ENCODE measurements around the gene ITGB7. TPM values are rescaled to one million over a fixed set of nuclear protein-coding genes. Genes with fewer than 3 reads are reported as not detected.

Gene ITGB7
- polyA plus RNA-seq, 1 donor (not counting 4 experiments of a cell fraction or from before 2014, with no cell fraction given): 0.83 TPM

- H3K9ac ChIP-seq (ENCODE audit: control insufficient read depth, extremely low read depth, insufficient read depth, low read length): no peak overlapping the region
- dilution Hi-C loops (cut with MboI; ENCODE audit: extremely low pct_ligation_motif_present, low sequenced_read_pairs): no loop called here
- H3K36me3 ChIP-seq (ENCODE audit: control insufficient read depth in 2 of 2, extremely low read depth in 1 of 2, insufficient read depth in 2 of 2, low read length in 2 of 2): no peaks in the 10 kb centered on the region
- H3K9me3 ChIP-seq (ENCODE audit: control insufficient read depth, low read depth, low read length): no peaks in the 10 kb centered on the region
- H3K27me3 ChIP-seq (ENCODE audit: control insufficient read depth, extremely low read depth, insufficient read depth, low read length): no peaks in the 10 kb centered on the region
- H3K4me3 ChIP-seq (ENCODE audit: control insufficient read depth in 2 of 3, extremely low read depth in 1 of 3, insufficient read depth in 2 of 3, low read depth in 1 of 3, low read length in 3 of 3): no peak overlapping the region
- no peaks in the 10 kb centered on the region for H4K20me1 ChIP-seq (ENCODE audit: control insufficient read depth, extremely low read depth, insufficient read depth, low read length)
- no peak overlapping the region for H2AFZ ChIP-seq (ENCODE audit: control insufficient read depth, low read length)
- H3K9me1 ChIP-seq (ENCODE audit: control insufficient read depth, extremely low read depth, insufficient read depth, low read length): no peaks in the 10 kb centered on the region
- no peak for TF ChIP-seq EZH2 (IDR thresholded peaks at IDR 0.05; ENCODE audit: low read length)
- no peak for TF ChIP-seq CTCF (optimal IDR thresholded peaks at IDR 0.05 in 1 of 3, IDR thresholded peaks at IDR 0.05 in 1 of 3, conservative IDR thresholded peaks at IDR 0.05 in 1 of 3; ENCODE audit: extremely low read depth in 1 of 3, insufficient read depth in 2 of 3, low read length in 3 of 3)
- FAIRE-seq (no peak), DNase-seq (ENCODE audit: low read depth, low spot score) (no peak)
- no peaks in the 10 kb centered on the region for H3K79me2 ChIP-seq (ENCODE audit: control insufficient read depth, insufficient read depth, low read length)
- H3K4me2 ChIP-seq (ENCODE audit: control insufficient read depth, extremely low read depth, insufficient read depth, low read depth, low read length): no peak overlapping the region
- peaks cover 2% of the 10 kb centered on the region for H3K4me1 ChIP-seq (ENCODE audit: control insufficient read depth, extremely low read depth, insufficient read depth, low read length)
- no peak overlapping the region for H3K27ac ChIP-seq (ENCODE audit: control insufficient read depth, insufficient read depth, low read length)
Measured at GRCh38 chr12:53199700-53200099, 7.4 kb downstream of the ITGB7 start.

GRCh38 chr12:53198486-53199110, 8.5 kb downstream of the ITGB7 start:
- no peaks in the 10 kb centered on the region for H3K27me3 ChIP-seq (ENCODE audit: control insufficient read depth, extremely low read depth, insufficient read depth, low read length)
- dilution Hi-C loops (cut with MboI; ENCODE audit: extremely low pct_ligation_motif_present, low sequenced_read_pairs): no loop called here
- DNase-seq (ENCODE audit: low read depth, low spot score): no peak
- H3K9ac ChIP-seq (ENCODE audit: control insufficient read depth, extremely low read depth, insufficient read depth, low read length): no peak overlapping the region
- no peaks in the 10 kb centered on the region for H3K79me2 ChIP-seq (ENCODE audit: control insufficient read depth, insufficient read depth, low read length)
- FAIRE-seq: no peak
- H3K27ac ChIP-seq (ENCODE audit: control insufficient read depth, insufficient read depth, low read length): no peak overlapping the region
- no peaks in the 10 kb centered on the region for H3K36me3 ChIP-seq (ENCODE audit: control insufficient read depth in 2 of 2, extremely low read depth in 1 of 2, insufficient read depth in 2 of 2, low read length in 2 of 2)
- no peaks in the 10 kb centered on the region for H3K9me3 ChIP-seq (ENCODE audit: control insufficient read depth, low read depth, low read length)
- no peak overlapping the region for H3K4me3 ChIP-seq (ENCODE audit: control insufficient read depth in 2 of 3, extremely low read depth in 1 of 3, insufficient read depth in 2 of 3, low read depth in 1 of 3, low read length in 3 of 3)
- no peak for TF ChIP-seq EZH2 (IDR thresholded peaks at IDR 0.05; ENCODE audit: low read length)
- no peak for TF ChIP-seq CTCF (optimal IDR thresholded peaks at IDR 0.05 in 1 of 3, IDR thresholded peaks at IDR 0.05 in 1 of 3, conservative IDR thresholded peaks at IDR 0.05 in 1 of 3; ENCODE audit: extremely low read depth in 1 of 3, insufficient read depth in 2 of 3, low read length in 3 of 3)
- H3K4me1 ChIP-seq (ENCODE audit: control insufficient read depth, extremely low read depth, insufficient read depth, low read length): peaks cover 2% of the 10 kb centered on the region
- H3K4me2 ChIP-seq (ENCODE audit: control insufficient read depth, extremely low read depth, insufficient read depth, low read depth, low read length): no peak overlapping the region
- no peaks in the 10 kb centered on the region for H4K20me1 ChIP-seq (ENCODE audit: control insufficient read depth, extremely low read depth, insufficient read depth, low read length)
- no peaks in the 10 kb centered on the region for H3K9me1 ChIP-seq (ENCODE audit: control insufficient read depth, extremely low read depth, insufficient read depth, low read length)
- no peak overlapping the region for H2AFZ ChIP-seq (ENCODE audit: control insufficient read depth, low read length)

Measured in keratinocyte (primary cell).